ENCODE results near the gene TYW3.

Gene TYW3

DNA sequence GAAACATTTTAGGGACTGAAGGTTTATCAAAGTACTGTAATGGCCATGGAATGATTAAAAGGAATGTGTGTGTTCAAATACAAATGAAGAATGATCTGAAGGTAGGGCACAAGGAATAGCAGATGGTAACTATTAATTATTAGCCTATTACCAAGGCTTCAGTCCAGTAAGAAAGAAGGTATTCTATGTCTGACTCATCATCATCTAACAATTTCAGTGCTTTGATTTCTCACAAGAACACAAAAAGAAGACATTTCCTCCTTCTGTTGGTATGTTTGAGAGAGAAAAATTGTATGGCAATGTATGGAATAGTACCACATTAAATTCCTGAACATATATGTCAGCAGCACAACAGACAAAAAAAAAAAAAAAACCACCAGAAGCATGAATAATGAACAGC, 57.5 kb downstream of the TYW3 start:
- DNase-seq (ENCODE audit: low spot score): no peak

DNA sequence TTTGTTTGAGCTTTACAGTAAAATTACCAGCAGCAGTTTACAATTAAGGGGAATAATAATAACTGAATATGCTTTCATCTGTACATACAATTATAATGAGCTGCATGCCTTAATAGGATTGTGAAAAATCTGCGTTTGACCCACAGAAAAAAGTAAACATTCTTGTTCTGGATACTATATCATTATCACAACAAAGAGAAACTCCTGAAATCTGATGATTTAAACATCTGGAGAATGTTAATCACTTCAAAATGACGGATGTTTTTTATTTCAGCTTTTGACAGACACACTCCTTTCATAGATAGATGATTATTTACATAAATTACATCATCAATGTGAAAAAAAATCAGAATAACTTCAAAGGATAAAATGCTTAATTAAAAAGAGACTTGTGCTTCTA, 58.5 kb downstream of the TYW3 start:
- no peak for DNase-seq (ENCODE audit: low spot score)

DNA sequence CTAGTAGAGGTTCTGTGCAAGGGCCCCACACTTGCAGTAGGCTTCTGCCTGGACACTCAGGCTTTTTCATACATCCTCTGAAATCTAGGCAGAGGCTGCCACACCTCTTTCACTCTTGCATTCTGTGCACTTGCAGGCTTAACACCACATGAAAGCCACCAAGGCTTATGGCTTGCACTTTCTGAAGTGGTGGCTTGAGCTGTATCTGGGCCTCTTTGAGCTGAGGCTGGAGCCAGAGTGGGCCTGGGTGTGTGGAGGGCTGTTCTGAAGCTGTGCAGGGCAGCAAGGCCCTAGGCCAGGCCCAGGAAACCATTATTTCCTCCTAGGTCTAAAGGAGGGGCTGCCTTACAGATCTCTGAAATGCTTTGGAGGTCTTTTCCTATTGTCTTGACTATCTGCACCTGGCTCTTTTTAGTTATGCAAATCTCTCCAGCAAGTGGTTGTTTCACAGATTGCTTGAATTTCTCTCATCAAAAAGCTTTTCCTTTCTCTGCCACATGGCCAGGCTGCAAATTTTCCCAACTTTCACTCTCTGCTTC, 66.2 kb downstream of the TYW3 start:
- no peak for DNase-seq (ENCODE audit: low spot score)

DNA sequence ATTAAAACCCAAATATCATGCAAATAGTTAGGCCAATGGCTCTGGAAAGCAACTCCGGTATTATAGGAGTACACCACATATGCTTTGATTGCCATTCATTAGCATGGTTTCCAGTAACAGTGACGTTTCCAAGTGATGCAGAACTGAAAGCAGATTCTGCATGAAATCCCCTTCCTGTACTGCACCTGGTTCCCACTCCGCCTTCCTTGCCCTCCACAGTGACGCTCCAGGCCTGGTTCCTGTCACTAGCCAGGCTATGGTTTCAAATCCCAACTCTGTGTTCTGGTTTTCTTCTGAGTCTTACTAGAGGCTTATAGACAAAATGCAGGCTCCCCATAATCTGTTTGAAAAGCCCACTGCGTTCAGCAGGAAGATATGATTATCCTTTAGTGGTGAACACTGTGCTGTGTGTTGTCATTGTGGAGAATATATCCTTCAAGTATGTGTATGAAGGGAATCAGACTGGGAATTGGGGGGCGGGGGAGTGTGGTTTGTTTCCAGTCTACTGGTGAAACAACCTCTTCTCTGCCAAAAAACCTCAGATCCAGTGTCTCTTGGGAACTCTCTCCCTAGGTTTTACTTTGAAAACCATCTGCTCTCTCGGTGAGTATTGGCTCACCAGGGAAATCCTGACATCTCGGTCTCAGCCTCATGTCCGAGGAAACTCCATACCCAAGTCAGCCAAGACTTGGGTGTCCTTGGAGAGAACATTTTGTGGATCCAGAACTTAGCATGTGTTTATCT, 78.7 kb downstream of the TYW3 start:
- no peak for DNase-seq (ENCODE audit: low spot score)

DNA sequence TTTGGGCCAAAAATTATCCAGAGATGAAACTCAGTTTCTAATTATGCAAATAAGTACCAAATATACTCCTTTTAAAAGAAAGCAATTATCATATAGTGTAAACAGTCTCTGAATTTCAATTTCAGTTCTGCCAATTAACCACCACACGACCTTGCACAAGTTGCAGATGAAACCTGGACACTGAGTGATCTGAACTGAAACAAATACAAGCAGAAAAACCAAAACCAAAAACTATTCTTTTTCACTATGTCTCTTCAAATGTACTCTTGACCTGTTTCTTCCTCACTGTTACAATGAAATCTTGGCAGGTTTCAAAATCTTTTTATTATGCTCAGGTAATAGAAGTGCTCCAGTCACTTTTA, 79.2 kb downstream of the TYW3 start:
- DNase-seq (ENCODE audit: low spot score): no peak

All from left forelimb (tissue), 1 donor.